Activated CD4-positive, CD25-positive, alpha-beta regulatory T cell (primary cell): ENCODE results near the gene MAPK7.

Experiments used
- DNase-seq, 4 experiments: peaks; one replicate each; lab custom pipeline; 2025; lab: John Stamatoyannopoulos, UW

MAPK7 gene

DNA sequence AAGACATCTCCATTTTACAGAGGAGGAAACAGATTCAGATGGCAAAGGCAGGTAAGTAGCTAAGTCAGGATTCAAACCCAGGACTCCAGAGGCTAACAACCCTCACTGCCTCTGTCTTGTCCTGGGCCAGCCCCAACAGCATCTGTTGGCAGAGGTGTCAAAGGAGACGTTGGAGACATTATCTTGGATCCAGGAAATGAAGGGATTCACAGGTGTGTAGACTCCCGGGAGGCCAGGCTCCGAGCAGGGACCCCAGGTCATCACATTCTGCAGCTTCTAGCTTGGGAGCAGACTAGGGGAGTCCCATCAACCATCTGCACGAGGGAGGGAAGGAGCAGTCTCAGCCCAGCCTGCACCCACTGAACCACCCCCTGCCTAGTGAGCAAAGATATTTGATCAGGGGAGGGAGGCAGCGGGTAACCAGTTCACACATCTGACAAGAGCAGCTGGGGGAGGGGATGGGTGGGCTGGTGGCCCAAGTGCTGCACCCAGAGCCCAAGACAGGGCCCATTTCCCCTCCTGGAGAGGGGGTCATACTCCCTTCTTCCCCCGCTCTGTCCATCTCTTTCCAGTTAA lies 14.8 kb upstream of the MAPK7 start:
- DNase-seq = no peak

DNA sequence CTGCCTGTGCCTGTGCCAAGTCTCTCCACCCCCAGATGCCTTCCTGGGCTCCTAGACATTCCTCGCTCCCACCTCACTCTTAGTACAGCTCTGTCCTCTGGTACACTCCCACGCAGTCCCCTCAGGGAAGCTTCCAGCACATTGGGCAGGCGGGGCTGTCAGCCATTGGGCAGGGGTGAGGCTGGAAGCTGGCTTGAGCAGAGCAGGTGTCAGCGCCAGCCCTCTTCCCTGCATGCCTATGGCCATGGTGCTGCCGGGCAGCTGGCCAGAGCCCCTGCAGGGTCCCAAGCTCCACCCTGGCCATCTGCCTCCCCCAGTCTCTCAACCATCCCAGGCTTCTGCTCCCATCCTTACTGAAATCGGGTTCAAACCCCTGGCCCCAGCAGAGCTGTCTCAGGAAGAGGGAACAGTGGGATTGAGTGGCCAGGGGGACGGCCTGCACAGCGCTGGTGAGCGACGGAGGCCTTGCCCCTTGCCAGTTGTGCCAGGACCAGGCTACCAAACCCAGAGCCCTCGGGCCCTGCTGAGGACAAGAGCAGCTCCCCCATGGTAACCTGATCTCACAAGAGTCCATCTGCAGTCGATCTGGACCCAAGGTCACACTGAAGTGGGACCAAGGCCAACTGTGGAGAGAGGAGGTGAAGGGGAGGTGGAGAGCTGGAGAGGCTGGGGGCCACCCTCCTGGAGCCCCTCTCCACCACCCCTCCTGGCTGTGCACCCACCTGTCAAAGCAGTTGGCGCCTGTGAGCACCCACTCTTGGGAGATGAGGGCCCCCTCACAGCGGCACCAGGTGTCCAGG lies 13.4 kb upstream of the MAPK7 start:
- DNase-seq = no peak

DNA sequence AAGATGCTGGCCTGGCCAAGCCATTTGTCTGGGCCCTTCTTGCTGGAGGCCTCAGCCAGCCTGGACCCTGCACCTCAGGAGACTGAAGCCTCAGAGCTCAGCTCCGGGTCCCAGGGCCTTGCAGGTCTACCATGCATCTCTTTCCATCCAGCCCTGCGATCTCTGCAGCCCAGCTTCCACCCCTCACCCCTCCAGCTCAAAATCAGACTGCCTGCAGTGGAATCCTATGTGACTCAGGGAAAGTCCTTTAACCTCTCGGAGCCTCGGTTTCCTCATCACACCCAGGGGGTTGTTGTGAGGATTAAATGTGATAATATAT lies 12.8 kb upstream of the MAPK7 start:
- no peak for DNase-seq

DNA sequence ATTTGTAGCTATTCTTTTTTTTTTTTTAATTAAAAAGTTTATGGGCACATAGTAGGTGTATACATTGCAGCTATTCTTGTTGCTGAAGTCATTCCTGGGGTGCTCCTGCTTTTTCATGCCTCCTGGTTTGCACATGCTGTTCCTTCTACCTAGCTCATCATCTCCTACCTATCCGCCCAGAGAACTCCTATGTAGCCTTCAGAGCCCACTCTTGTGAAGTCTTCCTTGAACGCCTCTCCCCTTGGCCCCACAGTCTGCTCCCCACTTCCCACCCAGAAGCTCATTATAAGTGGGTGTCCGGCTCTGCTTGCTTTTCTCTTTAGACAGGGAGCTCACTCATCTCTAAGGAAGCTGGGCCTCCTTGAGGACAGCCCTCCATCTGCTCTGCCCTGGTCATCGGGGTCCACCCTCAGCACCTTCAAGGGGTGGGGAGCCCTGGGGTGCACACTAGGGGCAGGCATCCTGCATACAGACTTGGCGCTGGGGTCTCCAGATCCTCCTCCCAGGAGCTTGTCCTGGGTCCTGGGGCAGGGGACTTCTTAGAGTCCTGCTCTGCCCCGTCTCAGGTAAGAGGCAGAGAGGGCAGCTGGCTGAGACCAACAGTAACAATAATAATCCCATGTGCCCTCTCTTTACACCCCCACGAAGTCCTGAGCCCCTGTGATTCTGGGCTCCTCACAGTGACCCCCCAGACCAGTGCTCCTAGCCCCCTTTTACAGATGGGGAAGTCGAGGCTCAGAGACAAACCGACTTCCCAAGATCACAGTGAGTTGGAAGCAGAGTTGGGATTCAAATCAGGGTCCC lies 12.3 kb upstream of the MAPK7 start:
- DNase-seq = no peak

DNA sequence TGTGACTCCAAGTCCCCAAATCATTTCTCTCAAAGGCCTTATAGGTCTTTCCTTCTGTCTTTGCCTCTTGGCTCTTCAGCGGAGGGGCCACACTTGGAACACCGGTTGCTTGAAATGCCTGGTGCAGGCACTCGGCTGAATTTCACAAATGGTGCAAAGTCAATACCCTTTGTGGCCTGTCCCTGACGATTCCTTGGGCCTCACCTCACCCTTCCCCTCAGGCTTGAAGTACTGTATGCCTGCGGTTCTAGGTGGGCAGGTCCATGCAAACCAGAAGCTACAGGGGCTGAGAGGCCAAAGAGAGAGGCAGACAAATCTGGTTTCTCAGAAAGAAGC lies 11.7 kb upstream of the MAPK7 start:
- no peak for DNase-seq

DNA sequence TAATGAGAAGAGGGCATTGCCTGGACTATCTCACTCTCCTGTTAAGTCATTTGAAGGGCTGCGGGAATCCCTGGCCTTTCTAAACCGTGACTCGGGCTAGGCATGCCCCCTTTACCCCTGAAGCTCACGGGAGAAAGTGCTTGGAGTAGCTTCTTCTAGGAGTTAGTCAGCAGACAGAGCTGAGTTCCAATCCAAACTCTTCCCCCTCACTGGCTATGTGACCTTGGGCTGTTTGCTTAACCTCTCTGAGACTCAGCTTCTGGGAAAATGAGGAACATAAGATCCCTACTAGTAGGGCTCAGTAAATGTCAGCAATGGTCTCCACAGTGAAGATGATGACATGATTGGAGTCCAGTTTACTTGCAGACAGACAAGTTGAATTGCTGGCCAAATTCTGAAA lies 10.1 kb upstream of the MAPK7 start:
- no peak for DNase-seq

DNA sequence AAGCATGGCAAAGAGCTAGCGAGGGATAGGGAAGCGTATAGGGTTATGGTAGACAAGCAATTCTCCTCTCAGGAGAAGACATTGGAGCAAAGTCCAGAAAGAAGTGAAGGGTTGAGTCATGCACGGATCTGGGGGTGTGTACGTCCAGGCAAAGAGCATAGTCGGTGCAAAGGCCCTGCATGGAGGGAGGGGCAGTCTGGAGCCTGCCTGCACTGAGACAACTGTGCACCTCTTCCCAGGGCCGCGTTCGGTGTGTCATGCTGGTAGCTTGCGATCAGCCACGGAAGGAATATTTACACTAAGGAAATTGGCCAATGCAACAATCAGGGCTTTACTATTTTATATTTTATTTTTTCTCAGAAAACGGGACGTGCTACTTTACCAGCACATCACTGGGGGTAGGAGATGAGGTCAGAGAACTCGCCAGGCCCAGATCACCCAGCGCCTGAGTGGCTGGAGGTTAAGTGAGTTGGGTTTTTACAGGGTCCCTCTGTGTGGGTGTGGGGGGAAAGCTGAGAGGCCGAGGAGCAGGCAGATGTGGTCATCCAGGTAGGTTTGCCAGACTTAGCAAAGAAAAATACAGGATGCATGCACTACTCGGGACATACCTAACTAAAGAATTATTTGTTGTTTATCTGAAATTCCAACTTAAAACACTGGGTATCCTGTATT lies 9.1 kb upstream of the MAPK7 start:
- no peak for DNase-seq

DNA sequence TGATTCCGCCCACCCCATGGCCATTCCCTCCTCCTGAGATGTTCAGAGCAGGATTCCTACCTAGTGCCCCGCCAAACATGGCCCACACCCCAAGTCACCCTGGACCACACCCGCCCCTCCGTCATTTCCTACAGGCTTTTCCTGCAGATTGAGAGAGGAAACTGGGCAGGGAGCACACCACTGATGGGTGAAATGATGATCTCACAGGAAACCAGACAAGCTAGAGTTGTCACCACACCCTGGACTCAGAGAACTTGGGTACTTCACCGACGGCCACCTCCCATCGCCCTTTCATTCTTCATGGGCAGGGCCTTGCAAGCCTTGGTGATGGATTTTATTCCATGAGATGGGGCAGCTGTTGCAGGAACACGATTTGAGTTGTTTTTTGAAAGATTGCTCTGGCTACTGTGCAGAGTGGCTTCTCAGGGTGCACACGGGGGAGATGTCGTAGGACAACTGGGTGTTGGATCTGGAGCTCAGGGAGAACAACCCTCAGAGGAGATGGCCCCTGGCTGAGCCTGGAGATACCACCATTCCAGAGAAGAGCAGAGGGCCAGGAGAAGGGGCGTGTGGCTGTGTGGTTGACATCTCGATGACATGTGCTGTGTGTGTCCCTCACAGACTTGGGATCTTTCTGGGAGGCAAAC lies 8.3 kb upstream of the MAPK7 start:
- no peak for DNase-seq

DNA sequence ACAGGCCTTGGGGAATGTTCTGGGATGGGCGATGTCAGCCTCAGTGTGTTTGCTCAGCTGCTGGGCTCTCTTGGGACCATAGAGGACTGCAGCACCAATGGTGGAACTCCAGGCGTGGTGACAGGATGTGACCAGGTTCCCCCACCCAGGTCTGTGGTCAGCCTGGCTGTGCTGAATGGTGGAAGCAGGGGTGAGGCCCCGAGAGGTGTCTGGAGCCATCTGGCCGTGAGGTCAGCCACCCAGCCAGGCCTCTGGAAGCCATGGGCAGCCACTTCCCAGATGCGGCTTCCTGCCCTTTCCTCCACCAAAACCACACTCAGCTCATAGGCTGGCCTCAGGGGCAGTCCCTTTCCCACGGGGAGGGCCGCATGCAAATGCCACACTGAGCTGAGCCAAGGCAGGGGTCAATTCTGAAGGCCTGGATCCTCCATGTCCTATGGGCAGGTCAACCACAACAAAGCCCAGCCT lies 7.8 kb upstream of the MAPK7 start:
- no peak for DNase-seq

DNA sequence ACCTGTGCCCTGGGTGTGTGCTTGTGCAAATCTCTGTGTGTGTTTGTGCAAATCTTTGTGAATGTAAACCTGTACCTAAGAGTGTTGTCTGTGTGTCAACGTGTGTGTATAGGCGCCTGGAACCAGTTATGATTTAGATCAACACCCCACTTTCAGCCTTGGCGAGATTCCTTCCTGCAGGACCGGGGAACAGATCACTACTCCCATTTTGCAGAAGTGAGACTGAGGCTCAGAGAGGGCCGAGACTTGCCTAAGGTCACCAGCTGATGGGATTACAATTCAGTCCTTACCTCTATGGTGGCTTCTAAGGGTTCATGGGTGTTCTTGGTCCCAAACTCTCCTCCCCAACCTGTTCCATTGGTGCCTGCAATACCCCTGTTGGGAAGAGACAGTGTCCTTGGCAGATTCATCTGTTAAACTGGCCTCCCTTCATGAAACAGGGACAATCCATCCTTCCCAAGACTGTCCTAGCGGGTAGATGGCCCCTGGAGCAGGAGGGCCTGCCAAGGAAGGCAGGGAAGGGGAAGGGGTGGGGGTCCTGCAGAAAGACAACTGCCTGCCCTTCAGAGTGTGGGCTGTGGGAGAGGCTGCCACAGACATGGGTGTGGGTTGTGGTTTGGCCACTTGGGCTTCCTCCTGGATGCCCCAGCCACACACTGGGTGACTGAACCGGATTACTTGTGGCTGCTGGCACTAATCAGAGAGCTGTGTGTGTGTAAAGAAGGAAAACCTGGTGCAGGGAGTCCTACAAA lies 6.9 kb upstream of the MAPK7 start:
- DNase-seq = no peak

DNA sequence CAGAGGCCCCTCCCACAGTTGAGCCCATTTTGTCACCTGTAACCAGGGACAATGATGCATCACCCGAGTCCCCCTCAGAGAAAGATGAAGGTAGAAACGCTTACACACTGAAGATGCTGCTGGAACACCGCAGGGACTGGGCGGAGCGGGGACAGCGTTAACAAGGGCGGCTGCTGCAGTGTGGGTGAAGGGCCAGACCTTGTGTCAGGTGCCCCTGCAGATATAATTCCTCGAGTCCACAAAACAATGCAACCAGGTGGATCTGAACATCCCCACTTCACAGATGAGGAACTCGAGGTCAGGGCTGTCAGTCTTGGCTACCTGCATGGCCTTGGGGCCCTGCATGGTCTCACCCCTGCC lies 6.3 kb upstream of the MAPK7 start:
- DNase-seq = no peak

DNA sequence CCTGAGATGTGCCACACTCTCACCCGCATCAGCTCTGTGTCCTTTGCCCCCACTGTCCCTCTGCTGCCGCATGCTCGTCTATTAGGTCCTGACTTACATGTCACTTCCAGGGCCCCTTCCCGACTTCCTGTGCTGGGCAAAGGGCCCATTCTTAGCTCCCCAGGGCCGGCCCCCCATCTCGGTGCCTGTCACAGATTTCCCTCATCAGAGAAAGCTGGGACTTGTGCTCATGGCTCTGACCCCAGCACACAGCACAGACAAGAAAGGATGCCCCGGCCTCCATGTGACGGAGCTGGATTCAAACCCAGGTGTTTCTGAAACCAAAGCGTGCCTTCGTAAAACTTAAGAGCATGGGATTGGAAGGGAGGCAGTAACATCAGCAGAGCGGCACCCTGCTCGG lies 5.9 kb upstream of the MAPK7 start:
- no peak for DNase-seq

DNA sequence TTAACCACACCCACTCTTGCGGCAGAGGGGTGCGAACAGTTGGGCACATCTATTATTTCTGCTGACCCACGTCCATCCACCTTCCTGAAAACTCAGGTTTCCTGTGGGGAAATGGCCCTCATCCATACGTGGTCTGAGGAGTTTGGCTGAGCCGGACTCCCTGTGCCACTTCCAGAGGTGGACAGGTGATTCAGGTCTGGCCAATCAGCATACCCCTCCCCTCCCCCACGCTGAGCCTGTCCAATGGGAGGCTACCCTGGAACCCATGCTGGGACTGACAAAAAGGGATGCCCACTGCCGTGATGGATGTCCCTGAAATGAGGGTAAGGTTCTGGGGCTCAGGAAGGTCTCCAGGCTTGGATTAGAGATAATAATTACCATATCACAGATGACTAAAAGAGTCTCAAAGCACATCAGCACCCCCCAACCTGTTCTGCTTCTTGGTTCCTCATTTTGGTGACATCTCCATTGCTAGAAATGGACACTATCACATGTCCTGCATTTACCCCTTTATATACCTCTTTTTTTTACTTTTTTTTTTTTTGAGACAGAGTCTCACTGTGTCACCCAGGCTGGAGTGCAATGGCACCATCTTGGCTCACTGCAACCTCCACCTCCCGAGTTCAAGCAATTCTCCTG lies 5.3 kb upstream of the MAPK7 start:
- DNase-seq = no peak

DNA sequence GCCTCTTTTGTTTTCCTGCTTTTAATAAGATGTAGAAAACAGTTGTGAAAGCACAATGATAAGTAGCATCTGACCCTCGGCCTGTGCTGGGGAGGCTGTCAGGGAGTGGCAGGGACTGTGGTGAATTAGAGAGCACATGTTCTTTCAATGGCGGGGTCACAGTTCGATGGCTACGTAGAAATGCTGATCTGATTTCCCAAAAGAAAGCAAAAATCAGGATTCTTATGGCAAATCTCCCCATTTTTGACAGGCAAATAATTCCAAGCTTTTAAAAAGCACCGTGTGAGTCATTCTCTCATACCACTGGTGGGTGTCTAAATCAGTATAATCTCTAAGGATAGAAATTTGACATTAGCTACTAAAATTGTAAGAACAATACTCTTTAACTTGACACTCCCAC lies 4.2 kb upstream of the MAPK7 start:
- no peak for DNase-seq

DNA sequence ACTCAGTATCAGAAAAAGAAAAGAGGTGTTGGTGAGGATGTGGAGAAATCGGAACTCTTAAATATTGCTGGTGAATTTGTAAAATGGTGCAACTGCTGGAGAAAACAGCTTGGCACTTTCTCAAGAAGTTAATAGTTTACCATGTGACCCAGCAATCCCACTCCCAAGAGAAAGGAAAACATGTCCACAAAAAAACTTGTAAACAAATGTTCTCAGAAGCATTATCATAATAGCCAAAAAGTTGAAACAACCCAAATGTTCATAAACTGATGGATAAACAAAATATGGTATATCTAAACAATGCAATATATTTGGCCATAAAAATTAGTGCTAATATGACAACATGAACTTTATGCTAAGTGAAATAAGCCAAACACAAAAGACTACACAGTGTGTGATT lies 2.6 kb upstream of the MAPK7 start:
- no peak for DNase-seq

DNA sequence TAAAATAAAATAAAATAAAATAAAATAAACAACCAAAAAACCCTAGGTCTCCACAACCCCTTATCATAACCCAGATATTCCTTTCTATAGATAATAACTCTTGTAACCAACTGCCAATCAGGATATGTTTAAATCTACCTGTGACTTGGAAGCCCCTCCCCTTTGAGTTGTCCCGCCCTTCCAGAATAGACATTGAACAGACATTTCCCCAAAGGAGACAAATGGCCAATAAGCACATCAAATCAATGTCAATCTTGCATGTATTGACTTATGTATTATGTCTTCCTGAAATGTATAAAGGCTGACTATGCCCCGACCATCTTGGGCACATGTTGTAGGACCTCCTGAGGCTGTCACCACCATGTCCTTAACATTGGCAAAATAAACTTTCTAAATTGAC lies 1.5 kb upstream of the MAPK7 start:
- DNase-seq = no peak

DNA sequence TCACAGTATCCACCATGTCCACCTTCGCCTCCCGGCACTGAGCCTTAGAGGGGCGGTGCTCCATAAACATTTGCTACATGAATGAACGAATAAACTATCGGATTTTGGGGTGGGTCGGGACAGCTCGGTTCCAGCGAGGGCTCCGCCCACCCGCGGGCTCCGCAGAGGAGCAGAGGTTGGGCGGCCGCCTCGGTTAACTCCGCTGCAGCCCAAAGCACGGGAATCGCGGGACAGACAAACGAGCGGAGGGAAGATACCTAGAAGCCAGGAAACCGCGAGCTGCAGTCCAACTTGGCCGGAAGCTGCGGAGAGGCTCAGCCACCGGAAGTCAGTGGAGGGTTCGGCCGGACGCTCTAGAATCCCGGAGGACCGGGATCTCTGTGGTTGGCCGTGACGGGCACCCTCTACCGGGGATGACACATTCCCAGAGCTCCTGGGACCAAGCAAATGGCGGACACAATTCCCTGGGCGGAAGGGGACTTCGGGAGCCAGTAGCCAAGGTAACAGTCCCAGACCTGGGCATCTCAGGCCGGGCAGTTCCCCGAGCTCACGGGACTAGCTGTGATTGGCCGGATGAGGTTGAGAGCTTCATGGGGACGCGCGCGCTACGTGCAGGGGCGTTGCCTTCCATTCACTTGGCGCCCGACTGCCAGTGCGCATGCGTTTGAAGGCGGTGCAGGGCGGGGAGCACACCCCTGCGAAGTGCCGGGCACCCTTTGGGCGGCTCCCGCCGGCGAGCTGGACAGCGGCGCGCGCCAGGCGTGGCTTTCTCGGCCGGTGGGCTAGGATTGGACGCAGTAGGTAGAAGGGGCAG lies 489 bp upstream of the MAPK7 start:
- peak; percentile 91 to 92 (median 91) for DNase-seq

DNA sequence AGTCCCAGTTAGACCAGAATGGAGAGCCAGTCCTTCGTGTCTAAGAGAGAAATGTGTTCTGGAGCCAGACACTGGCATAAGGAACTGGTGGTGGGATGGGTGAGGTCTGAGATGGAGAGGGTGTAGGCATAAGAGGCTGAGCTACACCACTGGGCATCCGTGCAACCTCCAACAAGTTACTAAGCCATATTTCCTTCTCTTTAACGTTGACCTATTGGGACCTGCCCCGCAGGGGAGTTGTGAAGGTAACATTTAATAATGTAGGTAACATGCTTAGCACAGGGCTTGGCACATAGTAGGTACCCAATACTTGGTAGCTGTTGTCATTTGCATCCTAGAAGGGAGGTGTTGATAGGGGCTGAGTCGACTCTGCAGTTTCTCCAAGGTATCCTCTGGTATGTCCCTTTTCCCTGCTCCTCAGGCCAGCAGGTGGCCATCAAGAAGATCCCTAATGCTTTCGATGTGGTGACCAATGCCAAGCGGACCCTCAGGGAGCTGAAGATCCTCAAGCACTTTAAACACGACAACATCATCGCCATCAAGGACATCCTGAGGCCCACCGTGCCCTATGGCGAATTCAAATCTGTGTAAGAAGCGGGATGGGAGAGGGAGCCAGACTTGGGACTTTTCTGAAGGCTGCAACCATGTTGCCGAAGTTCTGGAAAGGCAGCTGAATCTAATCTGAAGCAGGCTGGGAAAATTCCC lies 1.2 kb downstream of the MAPK7 start:
- no peak for DNase-seq

DNA sequence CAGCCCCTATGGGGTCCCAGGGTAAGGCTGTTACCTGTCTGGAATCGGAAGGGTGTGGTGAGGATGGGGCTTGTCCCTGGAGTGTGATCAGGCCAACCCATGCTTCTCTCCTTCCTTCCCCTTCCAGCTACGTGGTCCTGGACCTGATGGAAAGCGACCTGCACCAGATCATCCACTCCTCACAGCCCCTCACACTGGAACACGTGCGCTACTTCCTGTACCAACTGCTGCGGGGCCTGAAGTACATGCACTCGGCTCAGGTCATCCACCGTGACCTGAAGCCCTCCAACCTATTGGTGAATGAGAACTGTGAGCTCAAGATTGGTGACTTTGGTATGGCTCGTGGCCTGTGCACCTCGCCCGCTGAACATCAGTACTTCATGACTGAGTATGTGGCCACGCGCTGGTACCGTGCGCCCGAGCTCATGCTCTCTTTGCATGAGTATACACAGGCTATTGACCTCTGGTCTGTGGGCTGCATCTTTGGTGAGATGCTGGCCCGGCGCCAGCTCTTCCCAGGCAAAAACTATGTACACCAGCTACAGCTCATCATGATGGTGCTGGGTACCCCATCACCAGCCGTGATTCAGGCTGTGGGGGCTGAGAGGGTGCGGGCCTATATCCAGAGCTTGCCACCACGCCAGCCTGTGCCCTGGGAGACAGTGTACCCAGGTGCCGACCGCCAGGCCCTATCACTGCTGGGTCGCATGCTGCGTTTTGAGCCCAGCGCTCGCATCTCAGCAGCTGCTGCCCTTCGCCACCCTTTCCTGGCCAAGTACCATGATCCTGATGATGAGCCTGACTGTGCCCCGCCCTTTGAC lies 2.4 kb downstream of the MAPK7 start:
- DNase-seq = no peak
